Fibroblast of villous mesenchyme (primary cell): Measurements from ENCODE around the gene TMEM9B. TPM values are rescaled to one million over a fixed set of nuclear protein-coding genes. Genes with fewer than 3 reads are reported as not detected.

Source experiments
- DNase-seq: peaks from one replicate; pipeline ENCODE4 v3.0.0-alpha.2; 2010; ENCODE audit warnings: low read depth
- H3K4me3 ChIP-seq: 2 replicates; pipeline ENCODE4 v1.5.1; 2011; ENCODE audit warnings: low read depth, mild to moderate bottlenecking, low read length
- CTCF ChIP-seq: IDR thresholded peaks from 2 replicates; pipeline ENCODE4 v1.5.1; 2012; ENCODE audit warnings: low read depth, mild to moderate bottlenecking, low read length; ENCODE audit not compliant: insufficient read depth
- total RNA-seq: library from RNA; depleted of rRNA; stranded (reverse); fragments of >200 nt; gene quantifications from 2 replicates; pipeline ENCODE4 v1.2.3, GENCODE V29; 2012

Gene TMEM9B
- total RNA-seq, 1 donor = 43.2 TPM

- no peak overlapping the region for H3K4me3 ChIP-seq
- DNase-seq = peak; percentile 51
- TF ChIP-seq CTCF = no peak
These were observed 35.1 kb downstream of the TMEM9B start for GRCh38 chr11:8928981-8929615.

GRCh38 chr11:8928205-8928604, 36.0 kb downstream of the TMEM9B start:
- no peak overlapping the region for H3K4me3 ChIP-seq
- no peak for TF ChIP-seq CTCF
- no peak for DNase-seq

DNA sequence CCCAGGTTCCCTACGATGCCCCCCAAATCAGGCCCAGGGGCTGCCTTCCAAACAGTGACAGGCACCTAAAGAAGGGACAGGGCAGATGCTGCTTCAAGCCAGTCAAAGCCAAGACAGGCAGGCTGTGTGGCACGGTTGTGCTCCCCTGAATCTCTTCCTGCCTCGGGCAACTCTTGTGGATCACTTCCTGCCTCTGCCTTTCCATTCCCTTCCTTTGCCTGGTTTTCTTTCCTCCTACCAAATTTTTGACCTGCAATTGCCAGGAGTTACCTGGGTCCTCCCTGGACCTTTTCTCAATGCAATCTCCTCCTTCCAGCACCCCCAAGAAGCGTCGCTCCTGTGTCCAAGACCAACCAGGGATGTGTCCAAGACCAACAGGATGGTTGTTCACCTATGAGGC, 37.0 kb downstream of the TMEM9B start:
- no peak overlapping the region for H3K4me3 ChIP-seq
- DNase-seq = no peak
- no peak for TF ChIP-seq CTCF

DNA sequence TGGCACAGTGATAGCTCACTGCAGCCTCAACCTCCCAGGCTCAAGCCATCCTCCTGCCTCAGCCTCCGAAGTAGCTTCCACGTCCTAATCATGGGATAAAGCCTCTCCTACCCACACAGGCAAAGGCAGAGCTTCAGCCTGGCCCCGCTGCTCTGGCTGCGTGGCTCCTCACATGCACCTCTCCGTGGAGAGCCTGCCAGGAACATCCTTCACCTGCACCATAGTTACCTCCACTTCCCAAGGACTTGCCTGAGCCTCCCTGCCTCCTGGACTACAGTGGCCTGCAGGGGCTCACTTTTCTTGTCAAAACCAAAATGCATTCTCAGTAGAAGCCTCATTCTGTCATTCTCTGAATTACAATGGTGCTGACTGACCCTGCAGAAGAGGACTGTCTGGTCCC, 38.0 kb downstream of the TMEM9B start:
- DNase-seq = no peak
- TF ChIP-seq CTCF = no peak
- no peak overlapping the region for H3K4me3 ChIP-seq

GRCh38 chr11:8925711-8926110, 38.5 kb downstream of the TMEM9B start:
- H3K4me3 ChIP-seq = no peak overlapping the region
- no peak for TF ChIP-seq CTCF
- DNase-seq = no peak

DNA sequence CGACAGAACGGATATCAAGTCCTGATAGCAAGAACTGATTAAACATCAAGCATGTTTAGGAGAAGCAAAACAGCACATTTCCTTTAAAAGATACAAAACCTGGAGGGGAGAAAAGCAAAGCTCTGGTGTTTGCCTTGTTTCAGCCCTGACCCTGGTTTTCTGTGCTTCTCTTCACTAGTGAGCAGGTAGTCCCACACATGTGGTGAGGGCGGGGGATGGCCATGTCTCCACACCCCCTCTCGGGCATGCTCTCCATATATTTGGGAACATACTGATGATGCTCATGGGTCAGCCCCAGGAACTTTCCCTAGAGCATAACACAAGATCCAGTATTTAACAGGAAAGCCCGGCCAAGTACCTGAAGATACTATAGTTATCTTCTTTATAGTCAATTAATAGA, 41.6 kb downstream of the TMEM9B start:
- no peak overlapping the region for H3K4me3 ChIP-seq
- no peak for TF ChIP-seq CTCF
- DNase-seq = no peak
